ENCODE results near the gene LAMA2. TPM values are rescaled to one million over a fixed set of nuclear protein-coding genes. Genes with fewer than 3 reads are reported as not detected.

Gene LAMA2
- total and polyA plus RNA-seq, 4 donors, result 6.0 to 86.5 (median 46.4) TPM

- Histone ChIP-seq H3K4me3 (ENCODE audit: low read length in 2 of 2) (no peak overlapping the region), H3K9me3 (ENCODE audit: control insufficient read depth, low read length) (no peaks in the 10 kb centered on the region), H3K27me3 (ENCODE audit: control insufficient read depth in 1 of 2, insufficient read depth in 2 of 2, low read length in 1 of 2) (no peaks in the 10 kb centered on the region), H3K36me3 (ENCODE audit: control insufficient read depth in 1 of 2, insufficient read depth in 2 of 2, low read length in 1 of 2) (no peaks in the 10 kb centered on the region), H3K4me1 (ENCODE audit: control insufficient read depth in 1 of 2, insufficient read depth in 2 of 2, low read length in 2 of 2) (peaks cover 0 to 2% of the 10 kb centered on the region in 2 donors), H3K27ac (ENCODE audit: low read depth in 1 of 2, low read length in 2 of 2) (no peak overlapping the region)
- ATAC-seq (ENCODE audit: low FRiP score) (no peak), DNase-seq (no peak)
- intact Hi-C loops (cut with DNase I), result no loop called here
- WGBS, 2 donors, result 80 to 82% methylated on average over 5 of the region's 5 CpGs
Measured at GRCh38 chr6:129117355-129117754, 234.4 kb downstream of the LAMA2 start.

- Histone ChIP-seq H3K27me3 (ENCODE audit: control insufficient read depth in 1 of 2, insufficient read depth in 2 of 2, low read length in 1 of 2) (no peaks in the 10 kb centered on the region), H3K36me3 (ENCODE audit: control insufficient read depth in 1 of 2, insufficient read depth in 2 of 2, low read length in 1 of 2) (no peaks in the 10 kb centered on the region), H3K4me1 (ENCODE audit: control insufficient read depth in 1 of 2, insufficient read depth in 2 of 2, low read length in 2 of 2) (no peaks in the 10 kb centered on the region), H3K4me3 (ENCODE audit: low read length in 2 of 2) (no peak overlapping the region), H3K27ac (ENCODE audit: low read depth in 1 of 2, low read length in 2 of 2) (no peak overlapping the region), H3K9me3 (ENCODE audit: control insufficient read depth, low read length) (no peaks in the 10 kb centered on the region)
- DNase-seq (no peak), ATAC-seq (ENCODE audit: low FRiP score) (no peak)
- 37 to 38% methylated on average over 3 of the region's 3 CpGs for WGBS, 2 donors
- intact Hi-C loops (cut with DNase I), result no loop called here
Measured at GRCh38 chr6:129120856-129121638, 238.1 kb downstream of the LAMA2 start.

GRCh38 chr6:129124347-129124746 lies 241.4 kb downstream of the LAMA2 start:
- H3K4me1 ChIP-seq (ENCODE audit: control insufficient read depth in 1 of 2, insufficient read depth in 2 of 2, low read length in 2 of 2), result no peaks in the 10 kb centered on the region
- intact Hi-C loops (cut with DNase I), result no loop called here
- H3K4me3 ChIP-seq (ENCODE audit: low read length in 2 of 2), result no peak overlapping the region
- no peak for ATAC-seq (ENCODE audit: low FRiP score)
- DNase-seq, result no peak
- WGBS, 2 donors, result 94 to 96% methylated on average over 1 of the region's 1 CpG
- H3K36me3 ChIP-seq (ENCODE audit: control insufficient read depth in 1 of 2, insufficient read depth in 2 of 2, low read length in 1 of 2), result no peaks in the 10 kb centered on the region
- no peaks in the 10 kb centered on the region for H3K9me3 ChIP-seq (ENCODE audit: control insufficient read depth, low read length)
- no peak overlapping the region for H3K27ac ChIP-seq (ENCODE audit: low read depth in 1 of 2, low read length in 2 of 2)
- no peaks in the 10 kb centered on the region for H3K27me3 ChIP-seq (ENCODE audit: control insufficient read depth in 1 of 2, insufficient read depth in 2 of 2, low read length in 1 of 2)

GRCh38 chr6:129130106-129130505 lies 247.2 kb downstream of the LAMA2 start:
- H3K36me3 ChIP-seq (ENCODE audit: control insufficient read depth in 1 of 2, insufficient read depth in 2 of 2, low read length in 1 of 2), result no peaks in the 10 kb centered on the region
- DNase-seq (no peak), ATAC-seq (ENCODE audit: low FRiP score) (no peak)
- H3K27ac ChIP-seq (ENCODE audit: low read depth in 1 of 2, low read length in 2 of 2), result no peak overlapping the region
- no peaks in the 10 kb centered on the region for H3K9me3 ChIP-seq (ENCODE audit: control insufficient read depth, low read length)
- H3K4me3 ChIP-seq (ENCODE audit: low read length in 2 of 2), result no peak overlapping the region
- H3K27me3 ChIP-seq (ENCODE audit: control insufficient read depth in 1 of 2, insufficient read depth in 2 of 2, low read length in 1 of 2), result no peaks in the 10 kb centered on the region
- H3K4me1 ChIP-seq (ENCODE audit: control insufficient read depth in 1 of 2, insufficient read depth in 2 of 2, low read length in 2 of 2), result no peaks in the 10 kb centered on the region
- intact Hi-C loops (cut with DNase I), result no loop called here

GRCh38 chr6:129130959-129131681 lies 248.2 kb downstream of the LAMA2 start:
- H3K27ac ChIP-seq (ENCODE audit: low read depth in 1 of 2, low read length in 2 of 2), result no peak overlapping the region
- H3K4me1 ChIP-seq (ENCODE audit: control insufficient read depth in 1 of 2, insufficient read depth in 2 of 2, low read length in 2 of 2), result no peaks in the 10 kb centered on the region
- H3K9me3 ChIP-seq (ENCODE audit: control insufficient read depth, low read length), result no peaks in the 10 kb centered on the region
- intact Hi-C loops (cut with DNase I), result no loop called here
- DNase-seq (no peak), ATAC-seq (ENCODE audit: low FRiP score) (peak; percentile 74)
- H3K27me3 ChIP-seq (ENCODE audit: control insufficient read depth in 1 of 2, insufficient read depth in 2 of 2, low read length in 1 of 2), result no peaks in the 10 kb centered on the region
- H3K36me3 ChIP-seq (ENCODE audit: control insufficient read depth in 1 of 2, insufficient read depth in 2 of 2, low read length in 1 of 2), result no peaks in the 10 kb centered on the region
- H3K4me3 ChIP-seq (ENCODE audit: low read length in 2 of 2), result no peak overlapping the region
- WGBS, 2 donors, result 11 to 26% methylated on average over 3 of the region's 3 CpGs

GRCh38 chr6:129133770-129134192 lies 250.8 kb downstream of the LAMA2 start:
- no peaks in the 10 kb centered on the region for H3K36me3 ChIP-seq (ENCODE audit: control insufficient read depth in 1 of 2, insufficient read depth in 2 of 2, low read length in 1 of 2)
- no peaks in the 10 kb centered on the region for H3K27me3 ChIP-seq (ENCODE audit: control insufficient read depth in 1 of 2, insufficient read depth in 2 of 2, low read length in 1 of 2)
- H3K9me3 ChIP-seq (ENCODE audit: control insufficient read depth, low read length), result no peaks in the 10 kb centered on the region
- no peaks in the 10 kb centered on the region for H3K4me1 ChIP-seq (ENCODE audit: control insufficient read depth in 1 of 2, insufficient read depth in 2 of 2, low read length in 2 of 2)
- H3K27ac ChIP-seq (ENCODE audit: low read depth in 1 of 2, low read length in 2 of 2), result no peak overlapping the region
- WGBS, 2 donors, result 2 to 13% methylated on average over 5 of the region's 5 CpGs
- ATAC-seq (ENCODE audit: low FRiP score), result peak; percentile 66
- H3K4me3 ChIP-seq (ENCODE audit: low read length in 2 of 2), result no peak overlapping the region
- no peak for DNase-seq
- intact Hi-C loops (cut with DNase I), result no loop called here

GRCh38 chr6:129134535-129134934 lies 251.6 kb downstream of the LAMA2 start:
- Histone ChIP-seq H3K27me3 (ENCODE audit: control insufficient read depth in 1 of 2, insufficient read depth in 2 of 2, low read length in 1 of 2) (no peaks in the 10 kb centered on the region), H3K36me3 (ENCODE audit: control insufficient read depth in 1 of 2, insufficient read depth in 2 of 2, low read length in 1 of 2) (no peaks in the 10 kb centered on the region), H3K27ac (ENCODE audit: low read depth in 1 of 2, low read length in 2 of 2) (peak overlapping the region in 1 of 2 donors; percentile 39), H3K4me3 (ENCODE audit: low read length in 2 of 2) (no peak overlapping the region), H3K4me1 (ENCODE audit: control insufficient read depth in 1 of 2, insufficient read depth in 2 of 2, low read length in 2 of 2) (no peaks in the 10 kb centered on the region), H3K9me3 (ENCODE audit: control insufficient read depth, low read length) (no peaks in the 10 kb centered on the region)
- intact Hi-C loops (cut with DNase I), result no loop called here
- ATAC-seq (ENCODE audit: low FRiP score) (peak; percentile 30), DNase-seq (no peak)

- H3K4me3 ChIP-seq (ENCODE audit: low read length in 2 of 2), result no peak overlapping the region
- WGBS, 2 donors, result 58 to 71% methylated on average over 1 of the region's 1 CpG
- no peaks in the 10 kb centered on the region for H3K4me1 ChIP-seq (ENCODE audit: control insufficient read depth in 1 of 2, insufficient read depth in 2 of 2, low read length in 2 of 2)
- no peak for DNase-seq
- intact Hi-C loops (cut with DNase I), result no loop called here
- H3K27ac ChIP-seq (ENCODE audit: low read depth in 1 of 2, low read length in 2 of 2), result no peak overlapping the region
- no peaks in the 10 kb centered on the region for H3K9me3 ChIP-seq (ENCODE audit: control insufficient read depth, low read length)
- no peaks in the 10 kb centered on the region for H3K36me3 ChIP-seq (ENCODE audit: control insufficient read depth in 1 of 2, insufficient read depth in 2 of 2, low read length in 1 of 2)
- no peak for ATAC-seq (ENCODE audit: low FRiP score)
- no peaks in the 10 kb centered on the region for H3K27me3 ChIP-seq (ENCODE audit: control insufficient read depth in 1 of 2, insufficient read depth in 2 of 2, low read length in 1 of 2)
Measured at GRCh38 chr6:129135451-129135850, 252.5 kb downstream of the LAMA2 start.

- Histone ChIP-seq H3K27ac (ENCODE audit: low read depth in 1 of 2, low read length in 2 of 2) (no peak overlapping the region), H3K4me1 (ENCODE audit: control insufficient read depth in 1 of 2, insufficient read depth in 2 of 2, low read length in 2 of 2) (no peaks in the 10 kb centered on the region), H3K9me3 (ENCODE audit: control insufficient read depth, low read length) (no peaks in the 10 kb centered on the region), H3K4me3 (ENCODE audit: low read length in 2 of 2) (no peak overlapping the region), H3K27me3 (ENCODE audit: control insufficient read depth in 1 of 2, insufficient read depth in 2 of 2, low read length in 1 of 2) (no peaks in the 10 kb centered on the region), H3K36me3 (ENCODE audit: control insufficient read depth in 1 of 2, insufficient read depth in 2 of 2, low read length in 1 of 2) (no peaks in the 10 kb centered on the region)
- no peak for DNase-seq
- intact Hi-C loops (cut with DNase I), result no loop called here
- 95 to 97% methylated on average over 4 of the region's 4 CpGs for WGBS, 2 donors
- ATAC-seq (ENCODE audit: low FRiP score), result no peak
Measured at GRCh38 chr6:129136751-129137150, 253.8 kb downstream of the LAMA2 start.
